GM18907 (cell line): ENCODE data around the gene SHOC2.
"Not testable (repeated sequence)": the region's sequence is repeated elsewhere in the genome, so short reads cannot be mapped to it uniquely, and the experiment has no call there.

Experiments used
- ATAC-seq: cut with Tn5 transposase; IDR thresholded peaks from one replicate; pipeline ENCODE4 v1.9.1; 2021; ENCODE audit warnings: mild to moderate bottlenecking, moderate library complexity; ENCODE audit not compliant: unreplicated experiment

SHOC2 gene

GRCh38 chr10:110901954-110902819 is 17.2 kb upstream of the SHOC2 start:
- ATAC-seq = no peak

GRCh38 chr10:110903280-110904278 is 15.8 kb upstream of the SHOC2 start:
- ATAC-seq = no peak

GRCh38 chr10:110910138-110910537 is 9.3 kb upstream of the SHOC2 start:
- no peak for ATAC-seq

- ATAC-seq = no peak
These were observed 7.0 kb upstream of the SHOC2 start for GRCh38 chr10:110912374-110912773.

- ATAC-seq = no peak
These were observed 5.0 kb upstream of the SHOC2 start for GRCh38 chr10:110914431-110914830.

GRCh38 chr10:110915035-110915434 is 4.4 kb upstream of the SHOC2 start:
- ATAC-seq = no peak

GRCh38 chr10:110915600-110915999 is 3.8 kb upstream of the SHOC2 start:
- ATAC-seq = not testable (repeated sequence)

GRCh38 chr10:110916554-110917346 is 2.7 kb upstream of the SHOC2 start:
- ATAC-seq = no peak

GRCh38 chr10:110918269-110918642 is 1.1 kb upstream of the SHOC2 start:
- ATAC-seq = no peak

- peak; percentile 88 for ATAC-seq
These were observed 608 bp upstream of the SHOC2 start, which contains the start of gene BBIP1 for GRCh38 chr10:110918643-110919348. Gene BBIP1 (minus strand): TSS chr10:110919180. CDS start chr10:110918157, 1,023 bp downstream.

- ATAC-seq = peak; percentile 25
These were observed 822 bp downstream of the SHOC2 start for GRCh38 chr10:110919971-110920881.

GRCh38 chr10:110923856-110924493 is 4.6 kb downstream of the SHOC2 start:
- ATAC-seq = peak; percentile 26

- no peak for ATAC-seq
These were observed 8.1 kb downstream of the SHOC2 start for GRCh38 chr10:110927461-110927860.

- no peak for ATAC-seq
These were observed 12.5 kb downstream of the SHOC2 start for GRCh38 chr10:110931769-110932381.

GRCh38 chr10:110932505-110933180 is 13.2 kb downstream of the SHOC2 start:
- no peak for ATAC-seq

- ATAC-seq = no peak
These were observed 17.4 kb downstream of the SHOC2 start for GRCh38 chr10:110936757-110937156.

- ATAC-seq = no peak
These were observed 20.0 kb downstream of the SHOC2 start for GRCh38 chr10:110939419-110939818.
